ENCODE results near the gene LARGE1.
A peak's percentile ranks its signal among the peaks of the same experiment; 100 is the strongest.

The LARGE1 gene

GRCh38 chr22:33325232-33326004 lies 594.9 kb downstream of the LARGE1 start:
- H3K4me3 ChIP-seq (ENCODE audit: low read length) = no peak overlapping the region
- no peak for TF ChIP-seq CTCF (IDR thresholded peaks at IDR 0.05; ENCODE audit: insufficient read depth, low read depth, low read length, missing control alignments)
- DNase-seq (ENCODE audit: low read depth) = peak; percentile 6

GRCh38 chr22:33324228-33324627 lies 596.0 kb downstream of the LARGE1 start:
- no peak overlapping the region for H3K4me3 ChIP-seq (ENCODE audit: low read length)
- TF ChIP-seq CTCF (IDR thresholded peaks at IDR 0.05; ENCODE audit: insufficient read depth, low read depth, low read length, missing control alignments) = no peak
- no peak for DNase-seq (ENCODE audit: low read depth)

- H3K4me3 ChIP-seq (ENCODE audit: low read length) = no peak overlapping the region
- no peak for TF ChIP-seq CTCF (IDR thresholded peaks at IDR 0.05; ENCODE audit: insufficient read depth, low read depth, low read length, missing control alignments)
- no peak for DNase-seq (ENCODE audit: low read depth)
Observed at GRCh38 chr22:33321466-33321865, 598.8 kb downstream of the LARGE1 start.

- no peak overlapping the region for H3K4me3 ChIP-seq (ENCODE audit: low read length)
- no peak for TF ChIP-seq CTCF (IDR thresholded peaks at IDR 0.05; ENCODE audit: insufficient read depth, low read depth, low read length, missing control alignments)
Observed at GRCh38 chr22:33315954-33316353, 604.3 kb downstream of the LARGE1 start.

GRCh38 chr22:33315117-33315516 lies 605.2 kb downstream of the LARGE1 start:
- no peak for TF ChIP-seq CTCF (IDR thresholded peaks at IDR 0.05; ENCODE audit: insufficient read depth, low read depth, low read length, missing control alignments)
- DNase-seq (ENCODE audit: low read depth) = no peak
- no peak overlapping the region for H3K4me3 ChIP-seq (ENCODE audit: low read length)

More at GRCh38 chr22:33315954-33316353, 604.3 kb downstream of the LARGE1 start:
- DNase-seq (ENCODE audit: low read depth) = no peak

- no peak for DNase-seq (ENCODE audit: low read depth)
- no peak for TF ChIP-seq CTCF (IDR thresholded peaks at IDR 0.05; ENCODE audit: insufficient read depth, low read depth, low read length, missing control alignments)
- H3K4me3 ChIP-seq (ENCODE audit: low read length) = no peak overlapping the region
Observed at GRCh38 chr22:33314316-33314715, 606.0 kb downstream of the LARGE1 start.

GRCh38 chr22:33303099-33303498 lies 617.2 kb downstream of the LARGE1 start:
- H3K4me3 ChIP-seq (ENCODE audit: low read length) = no peak overlapping the region
- no peak for DNase-seq (ENCODE audit: low read depth)
- TF ChIP-seq CTCF (IDR thresholded peaks at IDR 0.05; ENCODE audit: insufficient read depth, low read depth, low read length, missing control alignments) = no peak

Measured in epithelial cell of esophagus (primary cell).